PC-3 (cell line): ENCODE measurements around the gene SUSD4. TPM values are rescaled to one million over a fixed set of nuclear protein-coding genes. Genes with fewer than 3 reads are reported as not detected.
"Not testable (repeated sequence)": the region's sequence is repeated elsewhere in the genome, so short reads cannot be mapped to it uniquely, and the experiment has no call there.

ENCODE experiments used
- ATAC-seq: fragments of 200-7000 bp; cut with Tn5 transposase; 2 replicates; pipeline ENCODE4 v1.9.1; 2020; ENCODE audit warnings: mild to moderate bottlenecking, moderate library complexity
- BruUV-seq: library from RNA; stranded (reverse); fragments of 400-500 nt; replicated peaks from 2 replicates; lab custom pipeline; 2021; lab: Mats Ljungman, UMichigan
- CTCF ChIA-PET: fragments of 300-600 bp; sonication (Branson Sonifier 250); formaldehyde crosslinking; loops from one replicate; lab custom pipeline; 2022; ENCODE audit warnings: antibody characterized with exemption; lab: Charles Lee
- POLR2A ChIA-PET: fragments of 300-600 bp; sonication (Branson Sonifier 250); formaldehyde crosslinking; loops from one replicate; lab custom pipeline; 2022; ENCODE audit warnings: antibody characterized with exemption; ENCODE audit not compliant: unreplicated experiment; lab: Charles Lee
- DNase-seq: peaks from one replicate; pipeline ENCODE4 v3.0.0-alpha.2; 2015
- H2AFZ ChIP-seq: fragments of 300-600 bp; sonication (generic); 2 replicates; pipeline ENCODE4 v1.6.0; 2016; ENCODE audit warnings: antibody characterized with exemption, low read length
- H3F3A ChIP-seq: fragments of 300-600 bp; sonication (generic); one replicate; pipeline ENCODE4 v1.6.0; 2017; ENCODE audit warnings: antibody characterized with exemption, low read length, control low read depth, mild to moderate bottlenecking; ENCODE audit not compliant: unreplicated experiment
- H3K27ac ChIP-seq: fragments of 300-600 bp; sonication (generic); 2 replicates; pipeline ENCODE4 v1.5.1; 2016; ENCODE audit warnings: mild to moderate bottlenecking, low read length
- H3K27me3 ChIP-seq: fragments of 300-600 bp; sonication (generic); 2 replicates; pipeline ENCODE4 v1.6.1; 2016; ENCODE audit warnings: low read length, mixed read lengths
- H3K36me3 ChIP-seq: fragments of 300-600 bp; sonication (generic); 2 replicates; pipeline ENCODE4 v1.6.1; 2016; ENCODE audit warnings: low read depth, mixed run types, low read length, mixed read lengths
- H3K4me1 ChIP-seq: fragments of 300-600 bp; sonication (generic); 2 replicates; pipeline ENCODE4 v1.5.1; 2016; ENCODE audit warnings: low read length; ENCODE audit not compliant: insufficient read depth
- H3K4me2 ChIP-seq: fragments of 300-600 bp; sonication (generic); 2 replicates; pipeline ENCODE4 v1.6.0; 2016; ENCODE audit warnings: low read length
- H3K4me3 ChIP-seq: fragments of 300-600 bp; sonication (generic); 2 replicates; pipeline ENCODE4 v1.5.1; 2016; ENCODE audit warnings: mild to moderate bottlenecking, low read length, mixed read lengths
- H3K79me2 ChIP-seq: fragments of 300-600 bp; sonication (generic); 2 replicates; pipeline ENCODE4 v1.6.1; 2017; ENCODE audit warnings: low read length, mixed read lengths
- H3K9ac ChIP-seq: fragments of 300-600 bp; sonication (generic); 2 replicates; pipeline ENCODE4 v1.6.0; 2016; ENCODE audit warnings: mild to moderate bottlenecking, low read length
- H3K9me2 ChIP-seq: fragments of 300-600 bp; sonication (generic); replicated peaks from 2 replicates; pipeline ENCODE4 v1.6.1; 2016; ENCODE audit warnings: mixed run types, low read length, mixed read lengths
- H3K9me3 ChIP-seq: fragments of 300-600 bp; sonication (generic); 2 replicates; pipeline ENCODE4 v1.6.1; 2016; ENCODE audit warnings: low read length, mixed read lengths
- H4K20me1 ChIP-seq: fragments of 300-600 bp; sonication (generic); 2 replicates; pipeline ENCODE4 v1.6.1; 2016; ENCODE audit warnings: low read length, mixed read lengths
- EZH2 ChIP-seq: fragments of 300-600 bp; sonication (generic); IDR thresholded peaks from one replicate; pipeline ENCODE4 v1.6.1; 2017; ENCODE audit warnings: antibody characterized with exemption, mild to moderate bottlenecking, low read length; ENCODE audit not compliant: unreplicated experiment
- EZH2phosphoT487 ChIP-seq: fragments of 300-600 bp; sonication (generic); IDR thresholded peaks from 2 replicates; pipeline ENCODE4 v1.6.1; 2018; ENCODE audit warnings: mild to moderate bottlenecking, antibody characterized with exemption, low read length, borderline replicate concordance
- intact Hi-C: fragments of 100-400 bp; cut with micrococcal nuclease; formaldehyde crosslinking; loops from 2 replicates; pipeline ENCODE4 v1.9.0; 2023
- total RNA-seq: library from RNA; depleted of rRNA; stranded (reverse); fragments of >200 nt; gene quantifications from 2 replicates; pipeline ENCODE4 v1.2.3, GENCODE V29; 2014
- TF ChIP-seq, protein P1 (sequence below): fragments of 300-600 bp; sonication (generic); conservative IDR thresholded peaks from 2 replicates; pipeline ENCODE4 v1.5.1; 2017; ENCODE audit warnings: antibody characterized with exemption, low read depth, mild to moderate bottlenecking, low read length

Gene SUSD4
- total RNA-seq, 1 experiment from 2014 or later: 5.2 TPM

- intact Hi-C loops: no loop called here
- ChIA-PET POLR2A (no interaction called here), CTCF (no interaction called here)
- BruUV-seq: no TSS peak
- DNase-seq: no peak
- Histone ChIP-seq H3K4me2 (no peak overlapping the region), H3K36me3 (no peaks in the 10 kb centered on the region), H3K27me3 (peaks cover 11% of the 10 kb centered on the region; the same call in 1 of the 2 replicates), H3K27ac (no peak overlapping the region), H3K9ac (no peak overlapping the region), H3K9me2 (no peaks in the 10 kb centered on the region), H3K9me3 (no peaks in the 10 kb centered on the region), H3F3A (no peaks in the 10 kb centered on the region), H2AFZ (no peak overlapping the region), H3K4me1 (peaks cover 16% of the 10 kb centered on the region), H4K20me1 (no peaks in the 10 kb centered on the region), H3K79me2 (no peaks in the 10 kb centered on the region), H3K4me3 (no peak overlapping the region)
- TF ChIP-seq, protein P1, sequence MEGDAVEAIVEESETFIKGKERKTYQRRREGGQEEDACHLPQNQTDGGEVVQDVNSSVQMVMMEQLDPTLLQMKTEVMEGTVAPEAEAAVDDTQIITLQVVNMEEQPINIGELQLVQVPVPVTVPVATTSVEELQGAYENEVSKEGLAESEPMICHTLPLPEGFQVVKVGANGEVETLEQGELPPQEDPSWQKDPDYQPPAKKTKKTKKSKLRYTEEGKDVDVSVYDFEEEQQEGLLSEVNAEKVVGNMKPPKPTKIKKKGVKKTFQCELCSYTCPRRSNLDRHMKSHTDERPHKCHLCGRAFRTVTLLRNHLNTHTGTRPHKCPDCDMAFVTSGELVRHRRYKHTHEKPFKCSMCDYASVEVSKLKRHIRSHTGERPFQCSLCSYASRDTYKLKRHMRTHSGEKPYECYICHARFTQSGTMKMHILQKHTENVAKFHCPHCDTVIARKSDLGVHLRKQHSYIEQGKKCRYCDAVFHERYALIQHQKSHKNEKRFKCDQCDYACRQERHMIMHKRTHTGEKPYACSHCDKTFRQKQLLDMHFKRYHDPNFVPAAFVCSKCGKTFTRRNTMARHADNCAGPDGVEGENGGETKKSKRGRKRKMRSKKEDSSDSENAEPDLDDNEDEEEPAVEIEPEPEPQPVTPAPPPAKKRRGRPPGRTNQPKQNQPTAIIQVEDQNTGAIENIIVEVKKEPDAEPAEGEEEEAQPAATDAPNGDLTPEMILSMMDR: no peak
- TF ChIP-seq EZH2phosphoT487 (no peak), EZH2 (no peak)
- no peak for ATAC-seq
These were observed 107.9 kb downstream of the SUSD4 start for GRCh38 chr1:223256034-223256433.

DNA sequence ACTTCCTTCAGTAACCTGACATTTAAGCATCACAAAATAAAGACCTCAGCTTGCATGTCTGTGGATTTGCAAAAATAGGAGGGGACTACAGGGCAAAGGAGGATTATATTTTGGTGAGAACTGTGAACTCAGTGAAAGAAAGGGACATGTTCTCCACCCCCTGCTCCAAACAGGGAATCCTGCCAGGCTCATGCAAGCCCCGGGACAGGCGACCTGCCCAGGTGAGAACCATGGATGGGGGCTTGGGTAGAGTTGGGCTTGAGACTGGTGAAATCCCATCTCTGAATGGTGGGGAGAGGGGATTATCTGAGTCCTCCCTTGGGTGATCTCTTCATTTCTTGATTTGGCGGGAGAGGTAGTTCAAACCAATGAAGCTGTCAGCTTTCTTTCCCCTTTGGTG lies 110.1 kb downstream of the SUSD4 start:
- Histone ChIP-seq H3F3A (no peaks in the 10 kb centered on the region), H3K4me2 (no peak overlapping the region), H3K36me3 (no peaks in the 10 kb centered on the region), H3K27me3 (peaks cover 11% of the 10 kb centered on the region; the same call in 1 of the 2 replicates), H4K20me1 (no peaks in the 10 kb centered on the region), H3K9me2 (no peaks in the 10 kb centered on the region), H3K9ac (no peak overlapping the region), H3K9me3 (no peaks in the 10 kb centered on the region), H2AFZ (no peak overlapping the region), H3K27ac (no peak overlapping the region), H3K4me3 (no peak overlapping the region), H3K4me1 (peaks cover 11% of the 10 kb centered on the region), H3K79me2 (no peaks in the 10 kb centered on the region)
- CTCF ChIA-PET: no interaction called here
- POLR2A ChIA-PET: no interaction called here
- TF ChIP-seq, protein P1: no peak
- TF ChIP-seq EZH2phosphoT487 (no peak), EZH2 (no peak)
- DNase-seq (no peak), ATAC-seq (no peak)
- intact Hi-C loops: no loop called here
- BruUV-seq: no TSS peak

- H3K4me3 ChIP-seq, H3K79me2 ChIP-seq, CTCF ChIA-PET, H3K27ac ChIP-seq, intact Hi-C loops, H3K9me3 ChIP-seq, H3K4me2 ChIP-seq, H3K9me2 ChIP-seq, ATAC-seq, DNase-seq, POLR2A ChIA-PET, H3F3A ChIP-seq, BruUV-seq, H4K20me1 ChIP-seq, H3K9ac ChIP-seq, H3K4me1 ChIP-seq, H3K36me3 ChIP-seq, H2AFZ ChIP-seq: not testable (repeated sequence)
- H3K27me3 ChIP-seq: peaks cover 24% of the 10 kb centered on the region; the same call in 1 of the 2 replicates
These were observed 112.6 kb downstream of the SUSD4 start for GRCh38 chr1:223251387-223251786.
